ENCODE measurements around the gene PTPRR. TPM values are rescaled to one million over a fixed set of nuclear protein-coding genes. Genes with fewer than 3 reads are reported as not detected.

The PTPRR gene
- total and polyA plus RNA-seq, 2 donors (not counting 3 experiments of a cell fraction or from before 2014, with no cell fraction given): 0.46 to 1.1 TPM

GRCh38 chr12:70758494-70758845, 162.1 kb downstream of the PTPRR start:
- Histone ChIP-seq H3K27ac (ENCODE audit: insufficient read depth, low read depth, low read length) (no peak overlapping the region), H3K9me1 (replicated peaks; ENCODE audit: control insufficient read depth, extremely low read depth, insufficient read depth, low read length) (no peaks in the 10 kb centered on the region), H3K4me3 (replicated peaks in 1 of 3; ENCODE audit: insufficient read depth in 1 of 3, low read depth in 1 of 3, low read length in 3 of 3) (no peak overlapping the region), H3K9me3 (replicated peaks; ENCODE audit: control insufficient read depth, insufficient read depth, low read length) (no peaks in the 10 kb centered on the region), H2AFZ (ENCODE audit: low read depth, low read length) (no peak overlapping the region), H3K36me3 (ENCODE audit: control insufficient read depth in 2 of 2, extremely low read depth in 1 of 2, insufficient read depth in 2 of 2, low read length in 2 of 2) (no peaks in the 10 kb centered on the region), H3K79me2 (ENCODE audit: control insufficient read depth, insufficient read depth, low read length) (no peaks in the 10 kb centered on the region), H3K9ac (replicated peaks; ENCODE audit: extremely low read depth, insufficient read depth, low read length) (no peak overlapping the region), H4K20me1 (replicated peaks; ENCODE audit: control insufficient read depth, extremely low read depth, insufficient read depth, low read length) (no peaks in the 10 kb centered on the region), H3K4me2 (ENCODE audit: insufficient read depth, low read length) (no peak overlapping the region), H3K4me1 (ENCODE audit: control insufficient read depth, extremely low read depth, insufficient read depth, low read length) (no peaks in the 10 kb centered on the region), H3K27me3 (ENCODE audit: control insufficient read depth in 2 of 2, insufficient read depth in 2 of 2, low read length in 2 of 2) (no peaks in the 10 kb centered on the region)
- POLR2A ChIA-PET: no interaction called here
- CTCF ChIA-PET: no interaction called here
- no peak for FAIRE-seq
- DNase-seq (ENCODE audit: low read depth, low spot score): no peak
- dilution Hi-C loops (cut with MboI; ENCODE audit: extremely low pct_ligation_motif_present, low sequenced_read_pairs): no loop called here
- intact Hi-C loops (cut with micrococcal nuclease): no loop called here
- TF ChIP-seq JUN (IDR thresholded peaks at IDR 0.05; ENCODE audit: borderline replicate concordance, insufficient read depth, insufficient read length, low read depth) (no peak), CTCF (IDR thresholded peaks at IDR 0.05; ENCODE audit: extremely low read depth in 1 of 2, insufficient read depth in 1 of 2, low read depth in 1 of 2, low read length in 2 of 2) (no peak), EZH2 (IDR thresholded peaks at IDR 0.05; ENCODE audit: borderline replicate concordance, low read depth, low read length, severe bottlenecking) (no peak), MYC (IDR thresholded peaks at IDR 0.05; ENCODE audit: low read depth, low read length) (no peak), MAX (IDR thresholded peaks at IDR 0.05; ENCODE audit: insufficient read depth, insufficient read length) (no peak), FOS (IDR thresholded peaks at IDR 0.05; ENCODE audit: borderline replicate concordance, insufficient read depth, low read length) (no peak), POLR2A (IDR thresholded peaks at IDR 0.05; ENCODE audit: low read depth, low read length) (no peak), GATA2 (IDR thresholded peaks at IDR 0.05; ENCODE audit: insufficient read depth, insufficient read length, low read depth, low read length) (no peak), POLR2AphosphoS5 (IDR thresholded peaks at IDR 0.05; ENCODE audit: insufficient read depth, low read depth, low read length) (no peak)
- BruUV-seq (replicated peaks): no TSS peak
